GM23338 (cell line): ENCODE measurements around the gene CFAP97D2. TPM values are rescaled to one million over a fixed set of nuclear protein-coding genes. Genes with fewer than 3 reads are reported as not detected.
A peak's percentile ranks its signal among the peaks of the same experiment; 100 is the strongest.

Experiments
- ATAC-seq: fragments of 200-7000 bp; cut with Tn5 transposase; 3 replicates; pipeline ENCODE4 v1.9.1; 2020
- DNase-seq: peaks from one replicate; pipeline ENCODE4 v3.0.0-alpha.2; 2015; ENCODE audit warnings: low spot score
- H2AFZ ChIP-seq: fragments of 200-600 bp; sonication (generic); 2 replicates; pipeline ENCODE4 v1.8.0; 2016; ENCODE audit warnings: antibody characterized with exemption, mild to moderate bottlenecking, moderate library complexity
- H3F3A ChIP-seq: fragments of 200-600 bp; sonication (generic); replicated peaks from 2 replicates; pipeline ENCODE4 v1.8.0; 2017; ENCODE audit warnings: antibody characterized with exemption, mixed run types, low read depth
- H3K27ac ChIP-seq: fragments of 200-600 bp; sonication (generic); 2 replicates; pipeline ENCODE4 v1.6.1; 2016; ENCODE audit warnings: low read depth
- H3K27me3 ChIP-seq: fragments of 200-600 bp; sonication (generic); 2 replicates; pipeline ENCODE4 v1.8.0; 2016; ENCODE audit warnings: mild to moderate bottlenecking, mixed run types, moderate library complexity; ENCODE audit not compliant: insufficient read depth
- H3K36me3 ChIP-seq: fragments of 200-600 bp; sonication (generic); 2 replicates; pipeline ENCODE4 v1.8.0; 2016; ENCODE audit warnings: mild to moderate bottlenecking; ENCODE audit not compliant: insufficient read depth
- H3K4me1 ChIP-seq: fragments of 200-600 bp; sonication (generic); 2 replicates; pipeline ENCODE4 v1.8.0; 2016; ENCODE audit warnings: mild to moderate bottlenecking, moderate library complexity; ENCODE audit not compliant: insufficient read depth
- H3K4me2 ChIP-seq: fragments of 200-600 bp; sonication (generic); 2 replicates; pipeline ENCODE4 v1.7.1; 2017; ENCODE audit warnings: mixed run types
- H3K4me3 ChIP-seq: fragments of 200-600 bp; sonication (generic); 2 replicates; pipeline ENCODE4 v1.6.1; 2016; ENCODE audit warnings: mixed run types
- H3K79me2 ChIP-seq: fragments of 200-600 bp; sonication (generic); replicated peaks from 2 replicates; pipeline ENCODE4 v1.8.0; 2017; ENCODE audit warnings: mild to moderate bottlenecking; ENCODE audit not compliant: insufficient read depth
- H3K9me2 ChIP-seq: fragments of 200-600 bp; sonication (generic); 2 replicates; pipeline ENCODE4 v1.8.0; 2017; ENCODE audit not compliant: insufficient read depth
- H4K20me1 ChIP-seq: fragments of 200-600 bp; sonication (generic); replicated peaks from 2 replicates; pipeline ENCODE4 v1.8.0; 2017; ENCODE audit warnings: mild to moderate bottlenecking; ENCODE audit not compliant: insufficient read depth
- H3K27ac Mint-ChIP-seq: 2 replicates; pipeline ENCODE4 v1.8.0; 2020; ENCODE audit warnings: inconsistent platforms, mild to moderate bottlenecking, moderate library complexity, mixed read lengths
- H3K27me3 Mint-ChIP-seq: 3 replicates; pipeline ENCODE4 v1.8.0; 2022; ENCODE audit warnings: low read depth, mild to moderate bottlenecking, moderate library complexity, mixed read lengths, inconsistent platforms; ENCODE audit not compliant: insufficient read depth, poor library complexity
- H3K36me3 Mint-ChIP-seq: 3 replicates; pipeline ENCODE4 v1.8.0; 2021; ENCODE audit warnings: low read depth, mild to moderate bottlenecking, inconsistent platforms, moderate library complexity, mixed read lengths
- H3K4me1 Mint-ChIP-seq: 3 replicates; pipeline ENCODE4 v1.8.0; 2020; ENCODE audit warnings: mild to moderate bottlenecking, inconsistent platforms, mixed read lengths
- H3K4me3 Mint-ChIP-seq: 3 replicates; pipeline ENCODE4 v1.8.0; 2021; ENCODE audit warnings: moderate library complexity, mild to moderate bottlenecking, inconsistent platforms, mixed read lengths
- H3K9me3 Mint-ChIP-seq: 3 replicates; pipeline ENCODE4 v1.8.0; 2020; ENCODE audit warnings: moderate library complexity, mild to moderate bottlenecking, inconsistent platforms, mixed read lengths
- CREB1 ChIP-seq: fragments of 250-450 bp; sonication (Bioruptor Pico); IDR thresholded peaks from 2 replicates; pipeline ENCODE4 v1.5.0; 2020; ENCODE audit warnings: low read depth, mild to moderate bottlenecking, moderate library complexity
- CTCF ChIP-seq, 2 experiments: fragments of 200-600 bp in 1 of 2; sonication (generic) in 1 of 2; conservative IDR thresholded peaks; 2 replicates each; pipeline versions ENCODE4 v1.5.1 to v1.6.1; 2016 to 2017; ENCODE audit warnings: antibody characterized with exemption in 2 of 2, low read depth in 2 of 2, mild to moderate bottlenecking in 2 of 2, moderate library complexity in 1 of 2
- ETS1 ChIP-seq: IDR thresholded peaks from 2 replicates; pipeline ENCODE4 v1.6.1; 2016; ENCODE audit warnings: antibody characterized with exemption
- EZH2 ChIP-seq: fragments of 200-600 bp; sonication (generic); IDR thresholded peaks from one replicate; pipeline ENCODE4 v1.8.0; 2017; ENCODE audit warnings: antibody characterized with exemption, mild to moderate bottlenecking, low read depth; ENCODE audit not compliant: unreplicated experiment
- EZH2phosphoT487 ChIP-seq: fragments of 200-600 bp; sonication (generic); IDR thresholded peaks from one replicate; pipeline ENCODE4 v1.8.1; 2018; ENCODE audit warnings: antibody characterized with exemption; ENCODE audit not compliant: unreplicated experiment
- JUNB ChIP-seq: IDR thresholded peaks from one replicate; pipeline ENCODE4 v1.6.1; 2016; ENCODE audit warnings: antibody characterized with exemption; ENCODE audit not compliant: unreplicated experiment
- NANOG ChIP-seq: IDR thresholded peaks from 2 replicates; pipeline ENCODE4 v1.6.1; 2016; ENCODE audit warnings: antibody characterized with exemption, borderline replicate concordance
- POLR2AphosphoS5 ChIP-seq: IDR thresholded peaks from 2 replicates; pipeline ENCODE4 v1.6.1; 2016; ENCODE audit warnings: antibody characterized with exemption, low read depth
- REST ChIP-seq: IDR thresholded peaks from one replicate; pipeline ENCODE4 v1.6.1; 2018; ENCODE audit warnings: antibody characterized with exemption; ENCODE audit not compliant: unreplicated experiment
- STAT1 ChIP-seq: IDR thresholded peaks from one replicate; pipeline ENCODE4 v1.6.1; 2016; ENCODE audit warnings: antibody characterized with exemption; ENCODE audit not compliant: unreplicated experiment
- ZNF114 ChIP-seq: fragments of 250-450 bp; sonication (Bioruptor Pico); IDR thresholded peaks from 2 replicates; pipeline ENCODE4 v1.5.0; 2020; ENCODE audit warnings: mild to moderate bottlenecking, moderate library complexity
- ZNF331 ChIP-seq: fragments of 250-450 bp; sonication (Bioruptor Pico); IDR thresholded peaks from 2 replicates; pipeline ENCODE4 v1.5.0; 2020; ENCODE audit warnings: low read depth, mild to moderate bottlenecking, moderate library complexity
- ZNF462 ChIP-seq: fragments of 250-450 bp; sonication (Bioruptor Pico); IDR thresholded peaks from 2 replicates; pipeline ENCODE4 v1.5.0; 2020; ENCODE audit warnings: mild to moderate bottlenecking, moderate library complexity
- polyA plus RNA-seq: library from polyadenylated mRNA; unstranded; fragments of >200 nt; fragmentation: Nextera tagmentation; extraction: Ambion mirVana; gene quantifications from 2 replicates; pipeline ENCODE4 v1.2.1, GENCODE V29; 2016
- total RNA-seq: library from RNA; depleted of rRNA; stranded (reverse); fragments of >200 nt; shearing (Covaris generic); gene quantifications from 2 replicates; pipeline ENCODE4 v1.2.3, GENCODE V29; 2014

CFAP97D2 gene
- total and polyA plus RNA-seq, 2 experiments from 2014 or later = not detected

- ATAC-seq (no peak), DNase-seq (no peak)
- Mint-ChIP-seq H3K9me3 (peaks cover 4% of the 10 kb centered on the region), H3K4me3 (peak overlapping the region; percentile 1; the same call in 1 of the 3 replicates), H3K27ac (no peak overlapping the region), H3K27me3 (peaks cover 16% of the 10 kb centered on the region), H3K4me1 (peaks cover 72% of the 10 kb centered on the region), H3K36me3 (peaks cover 16% of the 10 kb centered on the region)
- TF ChIP-seq ZNF462 (CRISPR knock-in tag) = no peak
- TF ChIP-seq JUNB = no peak
- no peak for TF ChIP-seq CTCF (conservative IDR thresholded peaks at IDR 0.05; ENCODE audit: low read depth in 2 of 2)
- no peak for TF ChIP-seq ETS1
- TF ChIP-seq ZNF114 (CRISPR knock-in tag) = no peak
- no peak for TF ChIP-seq REST
- TF ChIP-seq EZH2 = no peak
- no peak for TF ChIP-seq STAT1
- TF ChIP-seq EZH2phosphoT487 = no peak
- no peak for TF ChIP-seq NANOG
- TF ChIP-seq ZNF331 = no peak
- no peak for TF ChIP-seq POLR2AphosphoS5
- TF ChIP-seq CREB1 = no peak
- Histone ChIP-seq H3K9me2 (no peaks in the 10 kb centered on the region), H3F3A (peaks cover 7% of the 10 kb centered on the region), H3K4me2 (peak overlapping the region; percentile 18), H3K4me3 (no peak overlapping the region), H3K79me2 (peaks cover 20% of the 10 kb centered on the region), H3K27ac (no peak overlapping the region), H4K20me1 (peaks cover 7% of the 10 kb centered on the region; the same call in 1 of the 2 replicates), H2AFZ (no peak overlapping the region), H3K36me3 (0 out of 2 replicates have a peak, but pooled peaks cover 3% of the 10 kb centered on the region), H3K4me1 (peaks cover 47% of the 10 kb centered on the region), H3K27me3 (no peaks in the 10 kb centered on the region)
Measured at GRCh38 chr13:114231886-114232285, 52.8 kb downstream of the CFAP97D2 start.
